ENCODE measurements around the gene PGK2.
A peak's percentile ranks its signal among the peaks of the same experiment; 100 is the strongest.

Gene PGK2

DNA sequence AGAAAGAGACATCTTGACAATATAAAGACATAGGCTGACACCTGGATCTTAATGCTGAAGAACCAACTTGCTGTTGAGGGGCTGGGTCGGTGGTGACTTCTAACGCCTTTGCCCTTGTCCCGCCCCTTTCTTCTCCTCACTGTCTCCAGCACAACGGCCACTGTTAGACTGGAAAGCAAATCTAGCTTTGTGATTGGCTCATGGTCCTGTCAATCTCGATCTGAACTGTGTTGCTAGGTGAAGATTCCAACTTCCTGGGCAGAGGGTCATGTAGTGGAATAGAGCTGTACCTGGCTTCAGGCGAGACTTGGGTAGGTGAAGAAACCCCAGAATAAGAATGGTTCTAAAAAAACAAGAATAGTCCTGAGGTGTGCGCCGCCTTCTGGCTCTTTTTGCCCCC lies at the start of gene PGK2:
TSS of gene PGK2 (minus strand) at position 110 of the 400 bp plus-strand sequence. CDS start at position 12, 98 bp downstream.
- peak; percentile 35 for DNase-seq (ENCODE audit: extremely low spot score)
- CTCF ChIA-PET: no interaction called here
- TF ChIP-seq, protein P1, sequence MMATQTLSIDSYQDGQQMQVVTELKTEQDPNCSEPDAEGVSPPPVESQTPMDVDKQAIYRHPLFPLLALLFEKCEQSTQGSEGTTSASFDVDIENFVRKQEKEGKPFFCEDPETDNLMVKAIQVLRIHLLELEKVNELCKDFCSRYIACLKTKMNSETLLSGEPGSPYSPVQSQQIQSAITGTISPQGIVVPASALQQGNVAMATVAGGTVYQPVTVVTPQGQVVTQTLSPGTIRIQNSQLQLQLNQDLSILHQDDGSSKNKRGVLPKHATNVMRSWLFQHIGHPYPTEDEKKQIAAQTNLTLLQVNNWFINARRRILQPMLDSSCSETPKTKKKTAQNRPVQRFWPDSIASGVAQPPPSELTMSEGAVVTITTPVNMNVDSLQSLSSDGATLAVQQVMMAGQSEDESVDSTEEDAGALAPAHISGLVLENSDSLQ (IDR thresholded peaks at IDR 0.05): peak; percentile 93
- TF ChIP-seq FOXA1 (IDR thresholded peaks at IDR 0.05): no peak
- POLR2A ChIA-PET: no interaction called here

DNA sequence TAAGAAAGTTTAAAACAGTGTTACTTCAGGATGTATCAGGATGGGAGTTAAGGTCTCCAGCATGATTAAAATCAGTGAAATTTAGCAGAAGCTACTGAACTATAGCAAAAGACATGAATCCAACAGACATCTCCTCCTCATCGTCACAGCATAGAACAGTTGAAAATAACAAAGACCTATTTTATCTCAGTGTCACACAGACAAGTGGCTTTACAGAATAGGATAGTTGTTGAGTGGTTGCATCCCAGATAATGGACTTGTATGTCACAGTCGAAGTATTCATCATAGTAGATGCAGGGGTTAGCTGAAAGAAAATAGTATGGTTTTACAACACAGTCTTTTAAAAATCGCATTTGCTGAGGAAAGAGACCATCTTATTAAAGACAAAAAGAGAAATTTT lies 48.1 kb upstream of the PGK2 start:
- ChIA-PET POLR2A (no interaction called here), CTCF (no interaction called here)
- DNase-seq (ENCODE audit: extremely low spot score): no peak
- no peak for TF ChIP-seq BHLHE40 (IDR thresholded peaks at IDR 0.05; ENCODE audit: borderline replicate concordance)
- no peak for TF ChIP-seq CTBP1 (IDR thresholded peaks at IDR 0.05; ENCODE audit: borderline replicate concordance)
- no peak for TF ChIP-seq L3MBTL2 (conservative IDR thresholded peaks at IDR 0.05)
- no peak for TF ChIP-seq ARNT (IDR thresholded peaks at IDR 0.05)
- TF ChIP-seq, protein P1 (IDR thresholded peaks at IDR 0.05): no peak
- TF ChIP-seq FOXM1 (IDR thresholded peaks at IDR 0.05; ENCODE audit: borderline replicate concordance): no peak
- TF ChIP-seq LEF1 (IDR thresholded peaks at IDR 0.05; ENCODE audit: borderline replicate concordance): no peak
- no peak for TF ChIP-seq SP1 (IDR thresholded peaks at IDR 0.05)
- TF ChIP-seq NFRKB (IDR thresholded peaks at IDR 0.05): no peak
- TF ChIP-seq TARDBP (IDR thresholded peaks at IDR 0.05): no peak

DNA sequence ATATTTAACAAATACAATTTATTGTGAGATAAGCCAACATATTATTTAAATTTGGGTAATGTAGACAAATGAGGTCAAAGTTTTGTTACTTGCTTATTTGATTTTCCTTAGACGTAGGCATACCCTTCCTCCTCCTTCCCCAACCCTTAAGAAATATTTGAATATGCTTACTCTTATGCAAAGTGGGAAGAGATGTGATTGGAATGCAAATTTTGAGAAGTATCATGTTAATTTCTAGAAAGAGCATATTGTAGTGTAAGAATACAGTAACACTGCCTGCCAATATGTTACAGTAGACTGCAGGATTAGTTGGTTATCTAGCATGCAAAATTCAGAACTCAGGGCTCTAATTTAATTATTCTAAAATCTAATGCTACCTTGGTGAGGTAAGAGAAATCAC lies 46.3 kb upstream of the PGK2 start:
- ChIA-PET POLR2A (no interaction called here), CTCF (no interaction called here)
- no peak for DNase-seq (ENCODE audit: extremely low spot score)
- TF ChIP-seq L3MBTL2 (conservative IDR thresholded peaks at IDR 0.05) (no peak), FOXA1 (IDR thresholded peaks at IDR 0.05) (no peak), FOXM1 (IDR thresholded peaks at IDR 0.05; ENCODE audit: borderline replicate concordance) (no peak), SP1 (IDR thresholded peaks at IDR 0.05) (no peak), BHLHE40 (IDR thresholded peaks at IDR 0.05; ENCODE audit: borderline replicate concordance) (no peak), TARDBP (IDR thresholded peaks at IDR 0.05) (no peak), LEF1 (IDR thresholded peaks at IDR 0.05; ENCODE audit: borderline replicate concordance) (no peak), CTBP1 (IDR thresholded peaks at IDR 0.05; ENCODE audit: borderline replicate concordance) (no peak), FOXK2 (IDR thresholded peaks at IDR 0.05) (no peak), ZNF384 (IDR thresholded peaks at IDR 0.05) (no peak), NFRKB (IDR thresholded peaks at IDR 0.05) (no peak)

DNA sequence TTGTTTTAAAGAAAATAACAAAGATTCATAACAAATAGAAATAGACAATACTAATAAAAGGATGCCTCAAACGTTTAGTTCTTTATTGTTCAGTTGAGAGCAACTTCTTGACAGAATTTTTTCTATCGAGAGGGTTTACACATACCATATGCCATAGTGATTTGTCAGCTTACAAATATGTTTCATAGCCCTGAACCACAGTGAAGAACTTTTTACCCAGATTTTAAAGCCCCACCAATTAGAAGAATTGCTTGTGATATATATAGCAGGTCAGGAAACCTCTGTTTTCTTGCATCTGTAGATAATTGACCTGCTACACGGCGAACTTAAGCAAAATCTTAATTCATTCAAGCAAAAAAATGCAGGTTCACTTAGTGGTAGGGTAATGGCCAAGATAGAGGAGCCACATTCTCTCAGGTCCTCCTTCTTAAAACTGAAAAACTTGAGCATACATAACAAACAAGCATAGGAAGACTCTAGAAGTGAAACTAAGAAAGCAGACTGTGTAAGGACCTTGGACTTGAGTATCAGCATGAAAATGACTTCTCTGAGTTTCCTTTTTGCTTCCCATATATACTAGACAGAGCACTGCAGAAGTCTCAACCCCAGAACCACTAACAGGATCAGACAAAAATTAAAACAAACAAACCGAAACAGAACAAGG lies 39.8 kb upstream of the PGK2 start:
- TF ChIP-seq ARNT (IDR thresholded peaks at IDR 0.05) (no peak), HDGF (IDR thresholded peaks at IDR 0.05; ENCODE audit: borderline replicate concordance) (no peak), FOXM1 (IDR thresholded peaks at IDR 0.05; ENCODE audit: borderline replicate concordance) (no peak)
- POLR2A ChIA-PET: no interaction called here
- DNase-seq (ENCODE audit: extremely low spot score): no peak
- CTCF ChIA-PET: no interaction called here

DNA sequence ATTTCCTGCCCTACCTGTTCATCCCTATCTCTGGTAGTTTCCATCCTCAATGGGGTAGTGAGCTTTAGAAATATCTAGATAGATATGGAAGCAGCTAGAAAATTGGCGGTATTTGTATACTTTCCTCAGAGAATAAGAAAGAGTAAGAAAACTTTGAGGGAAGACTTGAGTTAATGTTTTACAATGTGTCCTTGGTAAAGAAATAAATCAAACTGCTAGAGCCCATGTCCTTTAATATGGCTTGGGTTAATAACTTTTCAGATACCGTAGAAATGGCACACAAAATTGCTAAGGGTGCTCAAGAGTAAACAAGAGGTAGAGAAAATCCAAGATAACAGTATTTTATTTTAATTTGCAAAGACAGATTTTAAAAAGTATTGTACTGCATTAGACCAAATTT lies 28.1 kb upstream of the PGK2 start:
- TF ChIP-seq FOXA1 (IDR thresholded peaks at IDR 0.05) (no peak), L3MBTL2 (conservative IDR thresholded peaks at IDR 0.05) (no peak), ZNF384 (IDR thresholded peaks at IDR 0.05) (no peak), HDGF (IDR thresholded peaks at IDR 0.05; ENCODE audit: borderline replicate concordance) (no peak), ELF4 (IDR thresholded peaks at IDR 0.05) (no peak), FOXK2 (IDR thresholded peaks at IDR 0.05) (no peak), SUZ12 (IDR thresholded peaks at IDR 0.05) (no peak), FOXM1 (IDR thresholded peaks at IDR 0.05; ENCODE audit: borderline replicate concordance) (no peak), TARDBP (IDR thresholded peaks at IDR 0.05) (no peak), ARNT (IDR thresholded peaks at IDR 0.05) (no peak), NFRKB (IDR thresholded peaks at IDR 0.05) (no peak), CTBP1 (IDR thresholded peaks at IDR 0.05; ENCODE audit: borderline replicate concordance) (no peak), SP1 (IDR thresholded peaks at IDR 0.05) (no peak), LEF1 (IDR thresholded peaks at IDR 0.05; ENCODE audit: borderline replicate concordance) (no peak), BHLHE40 (IDR thresholded peaks at IDR 0.05; ENCODE audit: borderline replicate concordance) (no peak)
- TF ChIP-seq, protein P1 (IDR thresholded peaks at IDR 0.05): no peak
- ChIA-PET POLR2A (no interaction called here), CTCF (no interaction called here)
- no peak for DNase-seq (ENCODE audit: extremely low spot score)

GRCh38 chr6:49813248-49813647 lies 26.2 kb upstream of the PGK2 start:
- ChIA-PET CTCF (no interaction called here), POLR2A (no interaction called here)
- TF ChIP-seq SUZ12 (IDR thresholded peaks at IDR 0.05) (no peak), FOXA1 (IDR thresholded peaks at IDR 0.05) (no peak), NFRKB (IDR thresholded peaks at IDR 0.05) (no peak), SP1 (IDR thresholded peaks at IDR 0.05) (no peak), CTBP1 (IDR thresholded peaks at IDR 0.05; ENCODE audit: borderline replicate concordance) (no peak), ELF4 (IDR thresholded peaks at IDR 0.05) (no peak), ZNF384 (IDR thresholded peaks at IDR 0.05) (no peak)
- no peak for DNase-seq (ENCODE audit: extremely low spot score)

DNA sequence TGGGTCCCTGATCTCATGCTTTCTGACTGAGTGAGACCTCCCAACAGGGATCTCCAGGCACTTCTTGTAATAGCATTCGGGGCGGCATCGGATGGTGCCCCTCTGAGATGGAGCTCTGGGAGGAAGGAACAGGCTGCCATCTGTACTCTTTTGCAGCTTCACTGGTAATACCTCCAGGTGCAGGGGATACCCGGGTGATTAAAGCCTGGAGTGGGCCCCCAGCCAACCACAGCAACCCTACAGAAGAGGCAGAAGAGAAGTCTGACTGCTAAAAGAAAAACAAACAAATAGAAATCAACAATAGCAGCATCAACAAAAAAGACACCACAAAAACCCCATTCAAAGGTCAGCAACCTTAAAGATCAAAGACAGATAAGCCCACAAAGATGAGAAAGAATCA lies 19.1 kb upstream of the PGK2 start:
- ChIA-PET CTCF (no interaction called here), POLR2A (no interaction called here)
- TF ChIP-seq CTBP1 (IDR thresholded peaks at IDR 0.05; ENCODE audit: borderline replicate concordance): no peak
- no peak for TF ChIP-seq FOXA1 (IDR thresholded peaks at IDR 0.05)
- no peak for TF ChIP-seq LEF1 (IDR thresholded peaks at IDR 0.05; ENCODE audit: borderline replicate concordance)
- DNase-seq (ENCODE audit: extremely low spot score): no peak

All from HEK293T (cell line).